Neural cell (in vitro differentiated cells): ENCODE measurements around the gene NEDD4L. TPM values are rescaled to one million over a fixed set of nuclear protein-coding genes. Genes with fewer than 3 reads are reported as not detected.

Experiments
- H2AFZ ChIP-seq: fragments of 200-600, 300-800 bp; sonication (generic), shearing (Covaris generic); 2 replicates; pipeline ENCODE4 v1.6.0; 2014; ENCODE audit warnings: low read depth, mild to moderate bottlenecking, antibody characterized with exemption, low read length, moderate library complexity
- H3F3A ChIP-seq: fragments of 200-600 bp; shearing (Covaris generic); 2 replicates; pipeline ENCODE4 v1.6.1; 2016; ENCODE audit warnings: mild to moderate bottlenecking, moderate library complexity, mixed read lengths, antibody characterized with exemption, low read length; ENCODE audit not compliant: insufficient read depth, poor library complexity, severe bottlenecking
- H3K27ac ChIP-seq: fragments of 200-600, 300-800 bp; sonication (generic), shearing (Covaris generic); 2 replicates; pipeline ENCODE4 v1.5.1; 2014; ENCODE audit warnings: mild to moderate bottlenecking, low read length, moderate library complexity
- H3K27me3 ChIP-seq: fragments of 300-800, 200-600 bp; sonication (generic), shearing (Covaris generic); 2 replicates; pipeline ENCODE4 v1.6.0; 2014; ENCODE audit warnings: mild to moderate bottlenecking, low read depth, low read length, moderate library complexity; ENCODE audit not compliant: insufficient read depth
- H3K36me3 ChIP-seq: fragments of 300-800, 200-600 bp; sonication (generic), shearing (Covaris generic); 2 replicates; pipeline ENCODE4 v1.5.1; 2014; ENCODE audit warnings: mild to moderate bottlenecking, antibody characterized with exemption, low read length, moderate library complexity; ENCODE audit not compliant: insufficient read depth
- H3K4me2 ChIP-seq: fragments of 300-800, 200-600 bp; sonication (generic), shearing (Covaris generic); 2 replicates; pipeline ENCODE4 v1.6.0; 2014; ENCODE audit warnings: mild to moderate bottlenecking, low read length
- H3K4me3 ChIP-seq: fragments of 300-800, 200-600 bp; sonication (generic), shearing (Covaris generic); 2 replicates; pipeline ENCODE4 v1.5.1; 2014; ENCODE audit warnings: mild to moderate bottlenecking, low read length, moderate library complexity
- H3K79me2 ChIP-seq: fragments of 200-600 bp; shearing (Covaris generic); replicated peaks from 2 replicates; pipeline ENCODE4 v1.6.0; 2014; ENCODE audit warnings: mild to moderate bottlenecking, low read length, moderate library complexity; ENCODE audit not compliant: insufficient read depth
- H3K9ac ChIP-seq: fragments of 300-800, 200-600 bp; sonication (generic), shearing (Covaris generic); 2 replicates; pipeline ENCODE4 v1.6.1; 2016; ENCODE audit warnings: mild to moderate bottlenecking, low read length, mixed read lengths
- H3K9me2 ChIP-seq: fragments of 200-600 bp; shearing (Covaris generic); 2 replicates; pipeline ENCODE4 v1.6.1; 2016; ENCODE audit warnings: mild to moderate bottlenecking, low read length, mixed read lengths; ENCODE audit not compliant: insufficient read depth
- H3K9me3 ChIP-seq: fragments of 200-600, 300-800 bp; sonication (generic), shearing (Covaris generic); 2 replicates; pipeline ENCODE4 v1.6.1; 2016; ENCODE audit warnings: mild to moderate bottlenecking, mixed run types, low read length, moderate library complexity, mixed read lengths
- H4K20me1 ChIP-seq: fragments of 200-600 bp; shearing (Covaris generic); 2 replicates; pipeline ENCODE4 v1.6.1; 2016; ENCODE audit warnings: mild to moderate bottlenecking, mixed run types; ENCODE audit not compliant: insufficient read depth
- EP300 ChIP-seq: fragments of 450-650 bp; conservative IDR thresholded peaks from 2 replicates; pipeline ENCODE4 v1.6.1; 2014; ENCODE audit warnings: antibody characterized with exemption, mild to moderate bottlenecking, moderate library complexity; ENCODE audit not compliant: poor library complexity, severe bottlenecking
- EZH2 ChIP-seq: fragments of 200-600, 300-800 bp; shearing (Covaris generic), sonication (generic); IDR thresholded peaks from 2 replicates; pipeline ENCODE4 v1.6.1; 2014; ENCODE audit warnings: antibody characterized with exemption, low read length, borderline replicate concordance, mild to moderate bottlenecking; ENCODE audit not compliant: insufficient read depth, poor library complexity, severe bottlenecking
- MXI1 ChIP-seq: fragments of 450-650 bp; conservative IDR thresholded peaks from 2 replicates; pipeline ENCODE4 v1.6.1; 2014; ENCODE audit warnings: antibody characterized with exemption, mild to moderate bottlenecking; ENCODE audit not compliant: poor library complexity, severe bottlenecking
- POLR2AphosphoS5 ChIP-seq: IDR thresholded peaks from 2 replicates; pipeline ENCODE4 v1.6.1; 2012
- RAD21 ChIP-seq: fragments of 450-650 bp; conservative IDR thresholded peaks from 2 replicates; pipeline ENCODE4 v1.6.1; 2014; ENCODE audit warnings: antibody characterized with exemption, mild to moderate bottlenecking, moderate library complexity
- REST ChIP-seq: IDR thresholded peaks from 2 replicates; pipeline ENCODE4 v1.6.1; 2012; ENCODE audit warnings: borderline replicate concordance
- SMC3 ChIP-seq: fragments of 450-650 bp; conservative IDR thresholded peaks from 2 replicates; pipeline ENCODE4 v1.6.1; 2014; ENCODE audit warnings: antibody characterized with exemption, mild to moderate bottlenecking, moderate library complexity; ENCODE audit not compliant: poor library complexity
- TAF1 ChIP-seq: IDR thresholded peaks from 2 replicates; pipeline ENCODE4 v1.6.1; 2012; ENCODE audit warnings: low read depth
- polyA plus RNA-seq: library from polyadenylated mRNA; depleted of rRNA; stranded (reverse); fragments of >200 nt; gene quantifications from 2 replicates; pipeline ENCODE4 v1.2.3, GENCODE V29; 2014
- TF ChIP-seq, protein P1 (sequence below): fragments of 450-650 bp; IDR thresholded peaks from 2 replicates; pipeline ENCODE4 v1.5.1; 2014; ENCODE audit warnings: antibody characterized with exemption, mild to moderate bottlenecking, moderate library complexity; ENCODE audit not compliant: poor library complexity, severe bottlenecking

Gene NEDD4L
- polyA plus RNA-seq, 1 donor from 2014 or later, result 97.9 TPM

DNA sequence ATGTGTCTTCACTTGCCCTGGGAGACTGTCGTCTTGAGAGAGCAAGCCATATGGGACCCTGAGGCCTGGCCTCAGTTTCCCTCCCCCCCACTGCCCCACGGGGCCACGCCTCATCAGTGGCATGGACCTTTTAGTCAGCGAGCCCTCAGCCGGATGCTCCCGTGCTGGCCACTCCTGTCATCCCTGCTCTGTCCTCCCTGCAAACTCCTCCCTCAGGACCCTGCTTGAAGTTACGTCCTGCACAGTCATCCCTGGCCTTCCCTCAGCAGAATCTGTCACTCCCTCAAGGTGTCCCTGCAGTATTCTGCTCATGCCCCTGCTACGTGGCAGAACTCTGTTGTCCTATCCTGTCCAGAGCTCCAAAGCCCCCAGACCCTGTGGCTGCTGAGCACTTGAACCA, 265.1 kb downstream of the NEDD4L start:
- TF ChIP-seq, protein P1, sequence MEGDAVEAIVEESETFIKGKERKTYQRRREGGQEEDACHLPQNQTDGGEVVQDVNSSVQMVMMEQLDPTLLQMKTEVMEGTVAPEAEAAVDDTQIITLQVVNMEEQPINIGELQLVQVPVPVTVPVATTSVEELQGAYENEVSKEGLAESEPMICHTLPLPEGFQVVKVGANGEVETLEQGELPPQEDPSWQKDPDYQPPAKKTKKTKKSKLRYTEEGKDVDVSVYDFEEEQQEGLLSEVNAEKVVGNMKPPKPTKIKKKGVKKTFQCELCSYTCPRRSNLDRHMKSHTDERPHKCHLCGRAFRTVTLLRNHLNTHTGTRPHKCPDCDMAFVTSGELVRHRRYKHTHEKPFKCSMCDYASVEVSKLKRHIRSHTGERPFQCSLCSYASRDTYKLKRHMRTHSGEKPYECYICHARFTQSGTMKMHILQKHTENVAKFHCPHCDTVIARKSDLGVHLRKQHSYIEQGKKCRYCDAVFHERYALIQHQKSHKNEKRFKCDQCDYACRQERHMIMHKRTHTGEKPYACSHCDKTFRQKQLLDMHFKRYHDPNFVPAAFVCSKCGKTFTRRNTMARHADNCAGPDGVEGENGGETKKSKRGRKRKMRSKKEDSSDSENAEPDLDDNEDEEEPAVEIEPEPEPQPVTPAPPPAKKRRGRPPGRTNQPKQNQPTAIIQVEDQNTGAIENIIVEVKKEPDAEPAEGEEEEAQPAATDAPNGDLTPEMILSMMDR, result no peak
- TF ChIP-seq REST, result no peak
- TF ChIP-seq POLR2AphosphoS5, result no peak
- TF ChIP-seq RAD21, result no peak
- no peak for TF ChIP-seq EP300
- no peak for TF ChIP-seq MXI1
- TF ChIP-seq SMC3, result no peak
- no peak for TF ChIP-seq EZH2
- no peak for TF ChIP-seq TAF1

GRCh38 chr18:58309610-58310239, 265.7 kb downstream of the NEDD4L start:
- Histone ChIP-seq H3K79me2 (peaks cover 19% of the 10 kb centered on the region), H3K27me3 (no peaks in the 10 kb centered on the region), H3K9me2 (no peaks in the 10 kb centered on the region), H3F3A (no peaks in the 10 kb centered on the region), H2AFZ (no peak overlapping the region), H3K4me3 (no peak overlapping the region), H3K4me2 (no peak overlapping the region), H4K20me1 (no peaks in the 10 kb centered on the region), H3K9ac (no peak overlapping the region), H3K27ac (no peak overlapping the region), H3K9me3 (no peaks in the 10 kb centered on the region), H3K36me3 (no peaks in the 10 kb centered on the region)
- no peak for TF ChIP-seq SMC3
- TF ChIP-seq MXI1, result no peak
- no peak for TF ChIP-seq RAD21
- no peak for TF ChIP-seq EZH2
- TF ChIP-seq REST, result no peak
- TF ChIP-seq POLR2AphosphoS5, result no peak
- TF ChIP-seq, protein P1, result no peak
- no peak for TF ChIP-seq EP300
- no peak for TF ChIP-seq TAF1

More for the DNA sequence above, 265.1 kb downstream of the NEDD4L start:
- no peaks in the 10 kb centered on the region for H3F3A ChIP-seq
- no peak overlapping the region for H3K9ac ChIP-seq
- H3K9me3 ChIP-seq, result no peaks in the 10 kb centered on the region
- H3K79me2 ChIP-seq, result peaks cover 24% of the 10 kb centered on the region
- no peak overlapping the region for H3K27ac ChIP-seq
- no peaks in the 10 kb centered on the region for H4K20me1 ChIP-seq
- H3K9me2 ChIP-seq, result no peaks in the 10 kb centered on the region
- H3K27me3 ChIP-seq, result no peaks in the 10 kb centered on the region
- no peaks in the 10 kb centered on the region for H3K36me3 ChIP-seq
- H3K4me2 ChIP-seq, result no peak overlapping the region
- H2AFZ ChIP-seq, result no peak overlapping the region
- H3K4me3 ChIP-seq, result no peak overlapping the region
